Right lobe of liver (tissue), 4 donors: ENCODE results near the gene SLC39A11.

ENCODE experiments used
- POLR2A ChIP-seq: fragments of 450-650 bp; IDR thresholded peaks from one replicate; pipeline ENCODE4 v1.6.1; 2017; ENCODE audit warnings: antibody characterized with exemption, mild to moderate bottlenecking
- TF ChIP-seq, protein P1 (sequence below), 4 donors: fragments of 200-600 bp in 3 of 4; fragments of 450-650 bp in 1 of 4; IDR thresholded peaks; one replicate each; pipeline versions ENCODE4 v1.5.1 to v1.8.0; 2016 to 2022; ENCODE audit warnings: antibody characterized with exemption in 4 of 4, mild to moderate bottlenecking in 2 of 4
- donor health status: DM: no; HTN: no; CAD: no.
- donor health status: DM: no; HTN: no; CAD: no.
- donor health status: DM: no; HTN: yes; CAD: no.

DNA sequence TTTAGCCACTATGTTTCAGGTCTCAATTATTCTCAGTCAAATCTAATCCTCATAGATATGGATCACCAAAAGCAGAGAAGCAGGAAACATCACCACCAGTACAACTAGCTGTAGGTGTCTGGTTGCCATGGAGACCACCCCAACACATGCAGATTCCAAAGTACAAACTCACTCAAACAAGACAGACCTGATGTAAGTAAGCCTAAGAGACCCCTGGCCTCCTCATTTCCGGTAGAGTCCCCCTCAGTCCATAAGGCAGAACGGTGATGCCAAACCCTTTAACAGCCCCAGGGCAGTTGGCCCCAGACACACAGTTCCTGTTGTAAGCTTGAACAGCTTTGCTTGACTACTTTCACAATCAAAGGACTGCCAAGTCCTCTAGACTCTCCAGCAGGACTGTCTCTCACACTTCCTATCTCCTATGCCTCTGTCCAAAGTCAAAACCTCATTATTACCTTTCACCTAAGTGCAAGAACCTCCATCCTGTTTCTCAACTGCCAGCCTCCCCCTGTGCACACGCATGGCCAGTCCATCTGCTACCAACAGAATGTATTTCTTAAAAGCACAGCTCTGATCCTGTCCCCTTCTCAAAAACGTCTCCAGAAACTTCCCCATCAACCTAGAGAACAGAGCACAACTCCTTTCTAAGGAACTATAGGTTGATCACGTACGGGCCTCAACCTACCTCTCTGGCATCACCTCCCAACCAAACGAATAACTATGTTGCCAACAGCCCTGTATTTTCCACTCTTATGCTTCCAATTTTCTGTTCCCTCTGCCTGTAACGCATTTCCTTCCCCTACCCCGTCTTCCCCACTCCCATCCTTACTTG is 23.9 kb downstream of the SLC39A11 start:
- TF ChIP-seq, protein P1, sequence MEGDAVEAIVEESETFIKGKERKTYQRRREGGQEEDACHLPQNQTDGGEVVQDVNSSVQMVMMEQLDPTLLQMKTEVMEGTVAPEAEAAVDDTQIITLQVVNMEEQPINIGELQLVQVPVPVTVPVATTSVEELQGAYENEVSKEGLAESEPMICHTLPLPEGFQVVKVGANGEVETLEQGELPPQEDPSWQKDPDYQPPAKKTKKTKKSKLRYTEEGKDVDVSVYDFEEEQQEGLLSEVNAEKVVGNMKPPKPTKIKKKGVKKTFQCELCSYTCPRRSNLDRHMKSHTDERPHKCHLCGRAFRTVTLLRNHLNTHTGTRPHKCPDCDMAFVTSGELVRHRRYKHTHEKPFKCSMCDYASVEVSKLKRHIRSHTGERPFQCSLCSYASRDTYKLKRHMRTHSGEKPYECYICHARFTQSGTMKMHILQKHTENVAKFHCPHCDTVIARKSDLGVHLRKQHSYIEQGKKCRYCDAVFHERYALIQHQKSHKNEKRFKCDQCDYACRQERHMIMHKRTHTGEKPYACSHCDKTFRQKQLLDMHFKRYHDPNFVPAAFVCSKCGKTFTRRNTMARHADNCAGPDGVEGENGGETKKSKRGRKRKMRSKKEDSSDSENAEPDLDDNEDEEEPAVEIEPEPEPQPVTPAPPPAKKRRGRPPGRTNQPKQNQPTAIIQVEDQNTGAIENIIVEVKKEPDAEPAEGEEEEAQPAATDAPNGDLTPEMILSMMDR (IDR thresholded peaks at IDR 0.05), result no peak
- no peak for TF ChIP-seq POLR2A
